Measurements from ENCODE around the gene SPCS1. TPM values are rescaled to one million over a fixed set of nuclear protein-coding genes. Genes with fewer than 3 reads are reported as not detected.
"Not testable (repeated sequence)": the region's sequence is repeated elsewhere in the genome, so short reads cannot be mapped to it uniquely, and the experiment has no call there.

Gene SPCS1
- total RNA-seq, 1 experiment from 2014 or later, result 192 TPM

DNA sequence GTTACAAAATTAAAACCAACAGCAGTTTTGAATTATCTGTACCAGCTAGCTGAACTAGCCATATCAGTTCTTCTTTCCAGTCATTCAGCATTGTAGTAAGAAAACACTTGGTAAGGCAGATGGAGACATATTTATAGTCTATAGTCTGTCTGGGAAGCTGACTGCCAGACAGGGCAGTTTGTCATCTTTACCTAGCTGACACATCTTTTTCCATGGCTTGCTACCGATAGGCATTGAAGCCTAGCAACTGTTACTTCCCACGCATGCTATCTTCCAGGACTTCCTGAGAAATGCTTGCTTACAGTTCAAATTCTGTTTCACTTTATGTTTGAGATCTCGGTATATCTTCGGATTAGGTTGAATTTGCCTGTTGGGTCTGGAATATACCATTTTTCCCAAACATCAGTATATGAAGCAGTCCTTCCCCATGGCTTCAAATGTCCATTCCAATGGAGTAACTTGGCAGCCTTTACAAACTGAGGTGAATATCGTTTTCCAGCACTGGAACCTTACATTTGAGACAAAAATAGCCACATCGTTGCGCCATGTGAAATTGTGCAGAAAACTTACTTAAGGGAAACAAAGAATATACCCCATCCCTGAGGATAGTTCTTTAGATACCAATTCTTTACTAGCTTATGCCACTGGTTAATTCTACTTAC, 11.2 kb upstream of the SPCS1 start:
- DNase-seq (ENCODE audit: low spot score), result no peak

DNA sequence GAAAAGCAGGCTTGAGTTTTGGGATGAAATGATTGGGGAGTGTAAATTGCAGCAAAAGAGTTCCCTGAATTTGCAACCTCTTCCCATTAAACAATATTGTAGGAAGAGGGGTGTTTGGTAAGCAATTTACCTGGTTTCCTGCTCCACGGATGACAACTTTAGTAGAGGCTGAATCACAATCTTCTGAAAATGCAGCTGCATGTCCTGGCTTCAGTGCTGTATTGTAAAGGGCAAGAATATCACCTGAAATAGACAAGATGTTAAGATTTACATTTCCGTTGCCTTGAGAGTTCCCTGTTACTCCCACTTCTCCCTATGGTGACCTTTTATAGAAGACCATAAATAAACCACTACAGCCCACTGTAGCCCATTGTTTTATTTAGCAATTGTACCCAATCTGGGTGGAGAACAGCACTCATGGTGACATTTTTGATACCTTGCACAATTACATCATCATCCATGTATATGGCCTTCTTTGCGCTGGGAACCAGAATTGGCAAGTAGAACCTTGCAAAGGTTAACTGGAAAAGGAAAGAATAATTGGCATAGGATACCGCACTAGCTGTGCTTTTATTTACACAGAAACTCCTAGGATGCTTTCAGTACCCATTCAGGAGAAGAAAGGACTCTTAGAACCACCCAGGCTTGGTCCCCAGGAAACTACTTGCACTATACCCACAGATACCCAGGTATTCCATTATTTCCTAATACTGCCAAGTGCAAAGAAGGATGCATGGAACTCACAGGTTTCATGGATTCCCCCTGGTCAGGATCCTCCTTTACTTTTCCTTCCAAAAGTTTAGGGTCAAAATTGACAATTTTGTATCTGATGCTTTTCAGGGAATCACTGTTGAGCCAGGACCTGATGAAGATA, 9.9 kb upstream of the SPCS1 start:
- DNase-seq (ENCODE audit: low spot score), result no peak

DNA sequence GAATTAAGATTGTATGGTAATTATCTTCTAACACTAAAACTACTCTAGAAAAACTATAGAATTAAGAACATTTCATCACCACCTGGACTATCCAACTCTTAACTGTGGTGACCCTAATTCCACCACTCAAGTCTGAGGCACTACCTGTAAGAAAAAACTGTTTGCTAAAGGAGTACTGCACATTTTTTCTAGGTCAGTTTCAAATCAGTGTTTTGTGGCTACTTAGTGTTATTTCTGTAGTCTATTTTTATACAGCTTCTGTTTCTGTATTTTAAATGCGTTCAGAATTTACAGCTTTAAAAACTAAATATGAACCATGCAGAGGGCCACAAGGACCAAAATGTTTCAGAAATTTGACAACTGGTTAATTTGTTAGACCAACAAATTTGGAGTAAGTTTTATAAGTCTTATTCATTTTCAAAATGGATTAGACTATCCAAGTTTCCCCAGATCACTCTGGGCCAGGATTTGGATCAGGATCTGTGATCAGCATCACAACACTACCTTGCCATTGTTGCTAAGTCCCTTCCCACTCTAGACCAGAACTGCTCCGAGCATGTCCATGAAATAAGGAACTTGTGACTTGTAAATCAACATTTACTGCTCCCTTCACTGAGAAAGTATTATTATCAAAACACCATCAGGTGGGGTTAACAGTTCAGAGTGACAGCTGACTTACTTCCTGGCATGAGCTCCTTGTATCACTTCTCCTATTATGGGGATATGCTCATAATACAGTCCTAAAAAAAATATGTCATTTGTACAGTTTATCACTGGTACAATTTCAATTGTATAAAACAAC, 8.9 kb upstream of the SPCS1 start:
- no peak for DNase-seq (ENCODE audit: low spot score)

DNA sequence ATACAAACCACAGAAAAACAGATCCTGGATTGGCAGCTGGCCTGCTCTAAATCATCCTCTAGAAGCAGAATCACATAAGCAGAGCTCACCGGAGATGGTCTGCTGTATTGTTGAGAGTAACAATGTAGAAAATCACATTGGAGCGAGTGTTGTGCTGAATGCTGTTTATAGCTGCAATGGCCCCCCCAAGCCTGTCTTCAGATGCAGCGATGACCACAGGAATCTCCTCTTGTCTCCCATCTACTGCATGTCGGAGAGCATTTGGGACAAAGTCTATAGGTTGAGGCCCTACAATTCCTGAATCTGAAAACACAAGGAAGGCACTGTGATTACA, 8.3 kb upstream of the SPCS1 start:
- DNase-seq (ENCODE audit: low spot score), result no peak

DNA sequence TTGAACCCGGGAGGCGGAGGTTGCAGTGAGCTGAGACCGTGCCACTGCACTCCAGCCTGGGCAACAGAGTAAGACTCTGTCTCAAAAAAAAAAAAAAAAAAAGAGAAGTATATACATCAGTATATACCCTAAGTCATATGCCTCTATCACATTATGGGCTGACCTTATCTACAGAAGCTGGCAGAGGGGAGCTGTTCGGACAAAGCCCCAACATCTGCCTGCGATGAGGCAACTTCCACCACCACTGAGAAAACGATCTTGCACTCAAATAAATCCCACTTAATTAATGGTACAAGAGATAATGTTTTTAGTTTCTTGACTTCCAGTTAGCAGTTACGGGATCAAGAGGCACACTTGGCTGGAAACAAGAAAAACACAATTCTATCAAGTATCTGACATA, 2.6 kb upstream of the SPCS1 start:
- DNase-seq (ENCODE audit: low spot score), result no peak

DNA sequence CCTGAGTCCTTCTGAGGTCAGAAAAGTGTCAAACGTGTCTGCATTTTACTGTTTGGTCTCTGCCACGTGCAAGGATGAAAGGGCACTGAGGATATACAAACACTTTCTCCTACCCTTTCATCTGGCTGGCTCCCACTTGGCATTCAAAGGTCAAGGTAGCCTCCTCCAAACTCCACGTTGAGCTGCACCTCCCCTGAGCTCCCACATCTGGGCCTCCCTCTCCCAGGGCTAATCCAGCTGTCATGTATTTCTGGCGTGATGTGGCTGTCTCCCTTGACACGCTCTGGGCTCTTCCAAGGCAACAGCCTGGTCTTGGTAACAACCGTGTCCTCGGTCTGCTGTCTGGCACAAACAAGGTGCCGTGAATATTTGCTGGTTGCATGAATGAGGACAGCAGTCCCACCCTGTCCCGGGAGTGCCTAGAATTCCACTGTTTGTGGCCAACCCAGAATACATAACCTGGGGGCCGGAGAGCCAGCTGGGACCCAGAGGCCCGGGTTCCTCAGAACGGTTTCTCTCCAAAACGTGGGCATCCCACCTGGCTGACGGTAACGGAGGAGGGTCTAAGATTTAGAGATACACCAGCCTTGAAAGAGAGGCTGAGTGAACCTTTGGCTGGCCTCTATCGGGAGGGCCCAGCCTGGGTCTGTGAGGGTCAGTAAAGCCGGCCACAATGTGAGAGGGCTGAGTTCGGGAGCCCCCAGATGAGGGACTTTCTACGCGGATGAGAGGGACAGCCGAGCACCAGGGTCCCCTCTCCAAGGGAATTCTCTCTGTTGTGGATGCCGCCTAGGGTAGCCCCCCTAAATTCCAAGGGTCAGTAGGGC, 1.1 kb upstream of the SPCS1 start:
- no peak for DNase-seq (ENCODE audit: low spot score)

DNA sequence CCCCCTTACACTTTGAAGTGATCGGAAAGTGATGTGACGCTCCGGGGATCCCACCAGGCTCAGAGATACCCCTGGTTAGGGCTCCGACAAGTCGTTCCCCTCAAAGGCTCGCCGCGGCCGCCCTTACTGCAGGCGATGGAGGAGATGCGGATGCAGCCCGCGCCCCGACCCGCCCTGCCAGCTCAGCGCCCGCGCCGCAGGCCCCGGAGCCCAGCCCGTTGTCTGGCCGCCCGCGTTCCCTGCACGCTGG, 543 bp upstream of the SPCS1 start:
- DNase-seq (ENCODE audit: low spot score), result no peak

DNA sequence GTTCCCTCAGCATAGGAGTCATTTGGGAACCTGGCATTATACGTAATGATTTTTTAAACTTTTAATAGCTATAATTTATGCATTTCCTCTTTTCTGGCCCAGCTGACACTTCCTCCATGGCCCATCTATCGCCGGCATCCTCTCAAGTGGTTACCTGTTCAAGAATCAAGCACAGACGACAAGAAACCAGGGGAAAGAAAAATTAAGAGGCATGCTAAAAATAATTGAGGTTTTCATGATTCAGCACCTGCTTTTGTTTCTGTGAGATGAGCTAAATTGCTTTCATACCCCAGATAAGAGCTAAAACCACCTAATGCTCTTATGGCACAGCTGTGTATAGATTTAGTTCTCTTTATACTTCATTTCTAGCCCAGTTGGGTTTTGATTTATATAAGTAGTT, 1.7 kb downstream of the SPCS1 start:
- DNase-seq (ENCODE audit: low spot score), result no peak

DNA sequence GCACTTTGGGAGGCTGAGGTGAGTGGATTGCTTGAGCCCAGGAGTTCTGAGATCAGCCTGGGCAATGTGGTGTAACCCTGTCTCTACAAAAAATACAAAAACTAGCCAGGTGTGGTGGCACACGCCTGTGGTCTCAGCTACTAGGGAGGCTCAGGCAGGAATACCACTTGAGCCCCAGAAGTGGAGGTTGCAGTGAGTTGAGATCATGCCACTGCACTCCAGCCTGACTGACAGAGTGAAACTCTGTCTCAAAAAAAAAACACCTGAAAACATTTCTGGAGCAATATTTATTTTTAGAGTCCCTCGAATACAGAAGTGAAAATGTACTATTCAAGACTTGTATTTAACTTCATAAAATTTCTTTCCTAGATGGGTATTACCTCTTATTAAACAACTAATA, 4.6 kb downstream of the SPCS1 start:
- no peak for DNase-seq (ENCODE audit: low spot score)

DNA sequence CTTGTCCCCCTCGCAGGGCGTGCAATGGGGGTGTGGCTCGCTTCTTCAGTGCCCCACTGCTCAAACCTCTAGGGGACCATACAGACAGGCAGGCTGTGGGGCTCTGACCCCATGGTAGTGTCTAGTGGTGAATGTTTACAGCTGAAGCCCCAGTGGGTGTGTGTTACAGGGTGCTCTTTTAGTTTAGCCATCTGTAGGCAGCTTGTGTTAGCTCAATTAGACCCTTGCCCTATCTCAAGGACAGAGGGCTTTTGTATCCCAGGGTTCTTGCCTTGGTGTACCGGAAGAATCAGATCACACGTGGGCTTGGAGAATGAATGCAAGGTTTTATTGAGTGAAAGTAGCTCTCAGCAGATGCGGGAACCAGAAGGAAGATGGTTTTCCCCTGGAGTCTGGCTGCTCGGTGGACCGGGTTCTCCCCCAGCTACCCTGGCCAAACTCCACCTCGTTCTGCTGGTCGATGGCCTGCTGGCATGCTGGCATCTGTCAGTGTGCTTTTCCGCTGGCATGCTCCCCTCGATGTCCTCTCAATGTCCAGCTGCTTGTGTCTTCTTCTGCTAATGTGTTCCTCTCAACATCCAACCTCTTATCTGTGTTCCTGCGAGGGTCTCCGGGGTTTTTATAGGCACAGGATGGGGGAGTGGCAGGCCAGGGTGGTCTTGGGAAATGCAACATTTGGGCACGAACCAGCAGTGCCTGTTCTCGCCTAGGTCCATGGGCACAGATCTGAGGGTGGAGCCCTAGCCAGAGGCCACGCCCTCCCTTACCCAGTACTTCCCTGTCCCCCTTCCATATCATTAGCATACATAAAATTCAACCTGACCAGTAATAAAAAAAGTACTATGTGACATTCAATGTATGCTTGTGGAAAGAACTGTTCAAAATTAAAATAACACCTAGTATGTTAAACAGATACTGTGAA, 6.6 kb downstream of the SPCS1 start:
- DNase-seq (ENCODE audit: low spot score), result no peak

DNA sequence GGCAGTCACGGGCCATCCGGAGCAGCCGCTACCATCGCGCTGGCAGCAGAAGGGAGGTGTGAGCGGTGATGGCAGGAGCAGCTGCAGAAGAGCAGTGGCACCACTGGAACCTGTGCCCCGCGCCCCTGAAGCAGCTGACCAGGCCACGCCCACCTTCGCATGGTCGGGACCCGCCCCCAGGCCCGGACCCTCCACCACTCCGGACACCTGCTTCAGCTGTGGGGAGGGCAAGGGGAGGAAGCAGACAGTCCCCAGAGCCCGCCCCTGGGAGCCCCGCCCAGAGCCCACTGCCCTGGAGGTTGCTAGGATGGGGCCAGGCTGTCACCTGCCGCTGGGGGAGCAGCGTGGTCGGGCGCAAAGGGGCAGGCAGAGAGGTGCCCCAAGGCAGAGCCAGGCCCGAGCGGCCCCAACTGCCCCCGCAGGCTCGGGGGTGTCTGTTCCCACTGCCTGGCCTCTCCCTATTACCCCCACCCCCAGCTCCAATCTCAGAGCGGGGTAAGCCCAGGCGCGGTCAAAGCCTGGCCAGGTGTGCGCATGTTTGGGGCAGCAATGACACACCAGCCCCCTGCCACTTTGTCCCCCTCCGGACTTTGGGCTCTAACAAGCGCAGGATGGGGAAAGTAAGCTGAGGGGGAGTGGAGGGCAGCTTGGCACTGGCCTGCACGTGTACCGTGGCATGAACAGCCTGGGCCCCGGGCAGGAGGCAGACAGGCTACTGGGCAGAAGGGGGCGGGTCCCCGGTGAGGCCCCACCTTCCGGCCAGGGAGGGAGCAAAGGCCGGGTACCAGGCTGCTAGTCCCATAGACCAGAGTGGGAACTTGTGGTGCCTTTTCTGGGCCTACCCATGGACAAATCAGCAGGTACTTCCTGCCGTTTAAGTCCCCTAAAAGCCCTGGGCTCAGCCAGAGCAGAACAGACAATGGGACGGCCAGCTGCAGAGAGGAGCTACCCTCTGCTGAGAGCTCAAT, 8.7 kb downstream of the SPCS1 start:
- no peak for DNase-seq (ENCODE audit: low spot score)

DNA sequence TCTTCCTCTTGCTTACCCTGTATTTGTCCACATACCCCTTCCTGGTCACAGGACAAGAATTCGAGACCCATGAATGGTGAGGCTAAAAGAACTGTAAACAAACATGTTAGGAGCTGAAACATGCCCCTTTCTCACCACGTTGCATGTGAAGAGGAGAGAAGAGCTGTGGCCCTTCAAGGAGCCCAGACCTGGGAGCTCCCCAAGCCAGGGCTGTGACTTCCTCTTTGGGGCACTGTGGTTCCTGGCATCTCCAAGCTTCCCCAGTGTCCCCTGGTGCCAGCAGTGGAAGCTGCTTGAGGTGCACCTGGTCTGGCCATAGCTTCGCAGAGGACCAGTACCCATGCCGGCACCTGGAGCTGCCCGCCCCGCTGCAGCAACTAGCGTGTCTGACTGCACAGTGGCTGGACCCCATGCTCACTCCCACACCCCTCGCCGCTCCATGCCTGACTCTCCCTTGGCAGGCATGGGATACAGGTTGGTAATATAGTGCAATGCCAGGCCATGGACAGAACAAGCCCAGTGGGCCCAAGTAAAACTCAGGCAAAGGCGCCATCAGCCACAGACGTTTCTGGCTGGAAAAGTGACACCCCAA, 9.9 kb downstream of the SPCS1 start:
- no peak for DNase-seq (ENCODE audit: low spot score)

DNA sequence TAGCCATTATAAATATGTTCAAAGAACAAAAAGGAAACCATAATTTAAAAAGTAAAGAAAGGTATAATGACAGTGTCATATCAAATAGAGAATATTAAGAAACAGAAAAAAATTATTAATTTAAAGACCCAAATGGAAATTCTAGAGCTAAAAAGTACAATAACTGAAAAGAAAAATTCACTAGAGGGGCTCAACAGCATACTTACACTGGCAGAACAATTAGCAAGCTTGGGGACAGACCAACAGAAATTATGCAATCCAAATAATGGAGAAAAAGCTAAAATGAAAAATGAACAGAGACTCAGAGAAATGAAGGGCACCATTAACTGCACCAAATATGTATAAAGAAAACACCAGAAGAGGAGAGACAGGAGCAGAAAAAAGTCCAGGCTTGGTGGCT, 13.7 kb downstream of the SPCS1 start:
- DNase-seq (ENCODE audit: low spot score), result no peak

DNA sequence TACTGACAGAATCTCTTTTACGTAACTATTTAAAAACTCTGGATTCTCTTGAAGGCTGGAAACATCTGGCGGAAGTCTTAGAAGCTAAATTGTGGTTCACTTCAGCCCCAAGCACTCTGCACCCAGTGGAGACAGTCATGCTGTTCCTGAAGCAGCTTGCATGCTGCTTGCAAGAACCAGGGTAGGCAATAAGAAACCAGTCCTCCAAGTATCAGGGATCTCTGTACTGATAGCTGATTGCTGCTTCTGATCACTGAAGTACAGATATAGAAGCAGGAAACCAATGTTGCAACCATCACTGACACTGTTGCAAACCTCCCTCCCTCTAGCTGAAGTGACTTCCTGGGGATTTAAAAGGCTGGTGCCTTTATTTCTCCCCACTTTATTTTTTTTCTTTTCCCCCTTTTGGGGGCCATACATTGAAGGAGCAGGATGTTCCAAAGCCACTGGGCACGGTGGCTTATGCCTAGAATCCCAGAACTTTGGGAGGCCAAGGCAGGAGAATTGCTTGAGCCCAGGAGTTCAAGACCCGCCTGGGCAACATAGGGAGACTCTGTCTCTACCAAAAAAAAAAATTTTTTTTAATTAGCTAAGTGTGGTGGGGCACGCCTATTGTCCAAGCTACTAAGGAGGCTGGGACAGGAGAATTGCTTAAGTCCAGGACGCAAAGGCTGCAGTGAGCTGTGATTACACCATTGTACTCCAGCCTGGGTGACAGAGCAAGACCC, 15.3 kb downstream of the SPCS1 start:
- no peak for DNase-seq (ENCODE audit: low spot score)

DNA sequence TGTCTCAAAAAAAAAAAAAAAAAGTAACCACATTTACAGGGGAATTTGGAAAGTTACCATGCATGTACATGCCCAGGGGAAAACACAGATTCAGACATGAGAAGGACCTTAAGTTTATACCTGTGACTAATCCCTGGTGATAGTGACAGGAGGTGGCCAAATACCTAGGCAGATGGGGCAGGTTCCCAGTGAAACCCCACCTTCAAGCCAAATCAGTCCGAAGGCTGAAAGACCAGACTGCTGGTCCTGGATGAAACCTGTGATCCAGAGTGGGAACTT, 15.8 kb downstream of the SPCS1 start:
- DNase-seq (ENCODE audit: low spot score), result no peak

DNA sequence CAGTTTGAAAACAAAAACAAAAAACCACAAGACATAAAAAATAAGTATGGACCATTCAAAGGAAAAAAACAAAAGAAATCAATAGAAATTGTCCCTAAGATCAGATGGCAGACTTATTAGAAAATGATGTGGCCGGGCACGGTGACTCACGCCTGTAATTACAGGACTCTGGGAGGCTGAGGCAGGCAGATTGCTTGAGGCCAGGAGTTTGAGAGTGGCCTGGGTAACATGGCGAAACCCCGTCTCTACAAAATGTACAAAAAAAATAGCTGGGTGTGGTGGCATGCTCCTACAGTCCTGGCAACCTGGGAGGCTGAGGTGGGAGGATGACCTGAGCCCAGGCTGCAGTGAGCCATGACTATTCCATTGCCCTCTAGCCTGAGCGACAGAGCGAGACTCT, 16.6 kb downstream of the SPCS1 start:
- no peak for DNase-seq (ENCODE audit: low spot score)

DNA sequence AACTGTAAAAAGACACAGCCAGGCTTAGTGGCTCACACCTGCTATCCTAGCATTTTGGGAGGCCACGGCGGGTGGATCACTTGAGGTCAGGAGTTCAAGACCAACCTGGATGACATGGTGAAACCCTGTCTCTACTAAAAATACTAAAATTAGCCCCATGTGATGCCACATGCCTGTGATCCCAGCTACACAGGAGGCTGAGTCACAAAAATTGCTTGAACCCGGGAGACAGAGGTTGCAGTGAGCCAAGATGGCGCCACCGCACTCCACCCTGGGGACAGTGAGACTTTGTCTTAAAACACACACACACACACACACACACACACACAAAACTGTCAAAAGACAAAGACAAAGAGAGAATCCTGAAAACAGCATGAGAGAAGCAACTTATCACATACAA, 18.0 kb downstream of the SPCS1 start:
- no peak for DNase-seq (ENCODE audit: low spot score)

DNA sequence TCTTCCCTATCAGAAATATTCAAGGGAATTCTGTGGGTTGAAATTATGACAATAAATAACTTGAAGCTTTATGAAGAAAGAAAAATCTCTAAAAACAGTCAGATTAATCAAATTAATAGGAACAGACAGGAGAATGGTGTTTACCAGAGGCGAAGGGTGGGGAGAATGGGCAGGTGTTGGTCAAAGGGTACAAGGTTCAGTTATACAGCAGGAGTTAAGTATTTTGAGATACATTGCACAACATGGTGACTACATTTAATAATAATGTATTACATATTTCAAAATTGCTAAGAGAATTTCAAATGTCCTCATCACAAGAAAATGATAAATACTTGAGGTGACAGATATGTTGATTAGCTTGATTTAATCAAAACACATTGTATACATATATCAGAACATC, 18.6 kb downstream of the SPCS1 start:
- no peak for DNase-seq (ENCODE audit: low spot score)

DNA sequence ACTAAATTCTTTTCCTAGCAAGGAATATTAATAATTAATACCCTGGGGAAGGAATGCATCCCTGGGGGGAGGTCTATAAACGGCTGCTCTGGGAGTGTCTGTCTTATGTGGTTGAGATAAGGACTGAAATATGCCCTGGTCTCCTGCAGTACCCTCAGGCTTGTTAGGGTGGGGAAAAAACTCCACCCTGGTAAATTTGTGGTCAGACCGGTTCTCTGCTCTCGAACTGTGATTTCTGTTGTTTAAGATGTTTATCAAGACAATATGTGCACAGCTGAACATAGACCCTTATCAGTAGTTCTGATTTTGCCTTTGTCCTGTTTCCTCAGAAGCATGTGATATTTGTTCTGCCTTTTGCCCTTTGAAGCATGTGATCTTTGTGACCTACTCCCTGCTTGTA, 22.8 kb downstream of the SPCS1 start:
- not testable (repeated sequence) for DNase-seq (ENCODE audit: low spot score)
